HG03025 (cell line): ENCODE data around the gene IP6K3.

Experiments used
- ATAC-seq: cut with Tn5 transposase; IDR thresholded peaks from one replicate; pipeline ENCODE4 v1.9.1; 2021; ENCODE audit warnings: mild to moderate bottlenecking, moderate library complexity; ENCODE audit not compliant: unreplicated experiment, low FRiP score

IP6K3 gene

DNA sequence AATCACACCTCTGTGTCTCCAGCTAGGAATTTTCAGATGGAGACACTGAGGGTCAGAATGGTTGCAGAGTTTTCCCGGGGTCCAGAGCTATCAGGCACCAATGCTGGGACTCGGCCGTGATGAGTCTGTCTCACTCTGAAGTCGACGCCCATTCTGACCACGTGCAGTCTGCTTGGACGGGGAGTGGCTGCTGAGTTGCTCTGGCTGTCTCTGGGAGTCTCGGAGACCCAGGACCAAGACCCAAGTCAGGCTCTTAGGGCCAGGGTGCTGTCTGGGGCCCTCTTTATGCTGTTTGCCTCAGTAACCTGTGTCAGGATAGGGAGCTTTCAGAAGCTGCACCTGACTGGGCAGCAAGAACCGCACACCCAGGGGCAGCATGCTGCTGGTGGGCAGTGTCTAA lies 4.6 kb downstream of the IP6K3 start:
- ATAC-seq, result no peak

DNA sequence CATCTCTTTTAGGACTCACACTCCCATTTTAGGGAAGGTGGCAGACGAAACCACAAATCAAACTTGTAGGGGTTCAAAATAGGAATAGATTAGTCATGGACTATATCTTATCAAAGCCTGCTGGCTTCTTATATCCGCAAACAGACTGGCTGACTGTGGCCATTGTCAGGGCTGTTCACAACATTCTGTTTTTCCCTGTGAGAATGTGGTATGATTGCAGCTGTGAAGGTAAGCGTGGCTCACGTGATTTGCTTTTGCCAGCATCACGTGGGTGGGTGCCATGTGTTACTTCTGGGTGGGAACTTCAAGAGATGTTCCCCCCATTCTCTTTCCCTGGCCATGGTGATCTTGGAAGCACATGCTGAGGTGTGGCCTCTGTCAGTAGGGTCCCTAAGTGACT lies 5.9 kb downstream of the IP6K3 start:
- no peak for ATAC-seq

DNA sequence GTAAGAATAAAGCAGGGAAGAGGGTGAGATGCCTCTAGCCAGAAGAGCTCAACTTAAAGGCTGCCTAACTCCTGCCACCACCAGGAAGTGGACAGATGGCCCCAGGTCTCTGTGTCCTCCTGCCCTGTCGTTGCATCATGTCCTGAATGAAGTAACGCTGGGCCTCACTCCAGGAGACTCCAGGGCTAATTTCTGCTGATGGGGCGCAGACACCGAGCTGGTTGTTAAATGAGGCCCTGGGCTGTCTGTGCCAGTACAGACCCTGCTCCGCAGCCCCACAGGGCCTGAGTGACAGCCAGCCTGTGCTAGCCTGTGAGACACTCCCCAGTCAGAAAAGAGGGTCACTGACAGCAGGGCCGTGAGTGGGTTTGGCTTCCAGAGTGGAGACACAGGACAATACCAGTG lies 6.5 kb downstream of the IP6K3 start:
- ATAC-seq, result no peak

DNA sequence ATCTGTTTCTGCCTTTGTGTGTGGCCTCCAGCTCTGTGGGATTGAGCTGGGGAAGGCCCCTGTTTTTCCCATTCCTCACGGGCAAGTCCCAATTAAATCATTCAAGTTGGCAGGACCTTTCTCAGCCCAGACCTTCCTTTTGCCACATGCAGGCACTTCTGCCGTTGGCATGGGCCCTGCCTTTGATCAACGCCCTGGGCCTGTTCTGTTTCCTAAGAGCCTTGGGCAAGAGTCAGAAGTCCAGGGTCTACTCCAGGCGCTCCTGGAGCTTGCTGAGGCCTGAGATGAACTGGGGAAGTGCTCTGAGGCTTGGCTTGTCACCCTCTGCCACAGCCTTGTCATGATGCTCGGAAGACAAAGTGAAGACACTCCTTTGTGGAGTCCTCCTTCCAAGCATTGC lies 7.1 kb downstream of the IP6K3 start:
- ATAC-seq, result no peak

DNA sequence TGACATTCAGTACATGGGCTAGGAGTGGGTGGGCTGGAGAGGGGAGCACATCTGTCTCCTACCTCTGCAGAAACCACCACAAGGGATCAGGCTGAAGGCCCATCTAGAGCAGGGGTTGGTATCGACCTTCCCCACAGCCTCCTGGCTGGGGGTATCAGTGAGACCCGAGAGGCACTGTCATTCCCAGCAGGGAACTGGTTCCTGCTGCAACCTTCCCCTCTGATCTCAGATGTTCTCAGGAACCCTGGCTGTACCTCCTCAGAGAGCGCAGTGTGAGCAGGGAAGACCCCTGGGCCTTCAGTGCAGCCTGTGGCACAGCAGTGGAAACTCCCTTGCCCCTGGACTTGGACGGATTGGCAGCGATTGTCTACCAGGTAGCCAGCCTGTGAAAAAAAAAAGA lies 7.8 kb downstream of the IP6K3 start:
- no peak for ATAC-seq

DNA sequence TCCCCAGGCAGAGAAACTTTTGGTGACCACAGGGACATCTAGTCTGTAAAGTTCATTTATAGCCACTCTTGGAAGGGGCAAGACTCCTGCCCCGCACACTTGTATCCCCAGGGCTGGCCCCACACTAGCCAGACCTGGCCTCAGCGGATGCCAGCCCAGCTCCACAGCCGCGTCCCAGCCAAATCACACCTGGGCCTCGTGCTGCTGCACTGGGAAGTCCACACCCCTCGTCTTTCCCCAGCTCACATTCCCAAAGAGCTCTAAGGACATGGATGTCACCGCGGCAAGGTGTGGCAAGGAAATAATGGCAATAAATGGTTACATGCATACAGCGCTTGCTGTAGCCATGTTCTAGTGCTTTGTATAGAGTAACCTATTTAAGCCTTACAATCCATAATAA lies 8.6 kb downstream of the IP6K3 start:
- ATAC-seq, result no peak

DNA sequence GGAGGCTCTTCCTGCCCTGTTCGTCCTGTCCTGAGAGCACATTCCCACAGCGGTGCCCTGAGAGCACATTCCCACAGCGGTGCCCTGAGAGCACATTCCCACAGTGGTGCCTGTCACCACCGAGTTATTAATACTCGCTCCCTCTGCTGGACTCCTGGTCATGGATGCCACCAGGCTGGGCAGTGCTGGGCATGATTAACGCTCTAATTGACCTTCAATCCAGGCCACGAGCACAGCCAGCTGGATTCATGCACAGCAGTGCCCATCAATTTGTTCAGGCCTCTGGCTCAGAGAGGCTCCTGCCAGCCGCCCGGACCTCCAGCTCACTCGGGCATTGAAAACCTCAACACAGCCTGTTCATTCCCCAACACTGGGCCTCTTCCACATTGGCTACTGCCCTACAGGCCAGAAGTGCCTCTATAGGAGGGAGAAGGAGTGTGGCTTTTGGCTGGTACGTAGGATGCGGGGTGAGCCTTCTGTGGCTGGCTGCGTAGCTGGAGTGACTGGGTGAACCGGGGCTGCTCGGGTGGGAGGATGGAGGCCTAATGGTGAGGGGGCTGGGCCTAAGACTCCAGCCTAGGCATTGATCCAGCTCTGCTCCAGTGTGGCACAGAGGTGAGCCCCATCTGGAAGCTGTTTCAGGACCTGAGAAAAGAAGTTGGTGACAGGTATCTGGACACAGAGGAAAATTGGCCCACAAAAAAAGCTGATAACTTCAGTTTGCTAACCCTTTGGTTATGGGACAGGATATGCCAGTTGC lies 9.3 kb downstream of the IP6K3 start:
- no peak for ATAC-seq

DNA sequence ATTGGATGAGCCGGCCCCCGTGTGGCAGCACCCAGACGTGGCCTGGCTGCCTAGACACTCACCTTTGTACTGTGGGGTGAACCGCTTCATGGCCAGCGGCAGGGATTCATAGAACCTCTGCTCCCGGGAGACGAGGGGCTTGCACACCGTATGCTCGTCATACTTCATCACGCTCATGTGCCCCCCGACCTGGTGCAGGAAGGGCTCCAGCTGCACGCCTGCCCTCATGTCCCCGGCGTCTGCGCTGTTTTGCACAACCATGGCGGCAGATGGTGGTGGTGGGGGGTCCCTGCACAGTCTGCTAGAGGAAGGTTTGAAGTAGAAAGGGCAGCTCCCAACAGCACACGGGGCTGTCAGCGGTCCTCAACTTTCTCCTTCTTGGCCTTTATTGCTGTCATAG lies 11.5 kb downstream of the IP6K3 start:
- ATAC-seq, result no peak

DNA sequence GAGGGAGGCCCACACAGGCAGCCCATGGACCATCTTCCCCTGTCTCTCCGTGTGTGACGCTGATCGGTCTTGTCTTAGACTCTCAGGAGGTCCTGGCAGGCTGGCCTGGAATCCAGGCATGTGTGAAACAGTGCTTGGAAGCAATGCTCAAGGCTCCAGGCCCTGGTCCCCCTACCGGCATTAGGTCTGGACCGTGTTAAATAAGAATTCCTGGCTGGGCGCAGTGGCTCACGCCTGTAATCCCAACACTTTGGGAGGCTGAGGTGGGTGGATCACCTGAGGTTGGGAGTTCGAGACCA lies 13.0 kb downstream of the IP6K3 start:
- no peak for ATAC-seq

DNA sequence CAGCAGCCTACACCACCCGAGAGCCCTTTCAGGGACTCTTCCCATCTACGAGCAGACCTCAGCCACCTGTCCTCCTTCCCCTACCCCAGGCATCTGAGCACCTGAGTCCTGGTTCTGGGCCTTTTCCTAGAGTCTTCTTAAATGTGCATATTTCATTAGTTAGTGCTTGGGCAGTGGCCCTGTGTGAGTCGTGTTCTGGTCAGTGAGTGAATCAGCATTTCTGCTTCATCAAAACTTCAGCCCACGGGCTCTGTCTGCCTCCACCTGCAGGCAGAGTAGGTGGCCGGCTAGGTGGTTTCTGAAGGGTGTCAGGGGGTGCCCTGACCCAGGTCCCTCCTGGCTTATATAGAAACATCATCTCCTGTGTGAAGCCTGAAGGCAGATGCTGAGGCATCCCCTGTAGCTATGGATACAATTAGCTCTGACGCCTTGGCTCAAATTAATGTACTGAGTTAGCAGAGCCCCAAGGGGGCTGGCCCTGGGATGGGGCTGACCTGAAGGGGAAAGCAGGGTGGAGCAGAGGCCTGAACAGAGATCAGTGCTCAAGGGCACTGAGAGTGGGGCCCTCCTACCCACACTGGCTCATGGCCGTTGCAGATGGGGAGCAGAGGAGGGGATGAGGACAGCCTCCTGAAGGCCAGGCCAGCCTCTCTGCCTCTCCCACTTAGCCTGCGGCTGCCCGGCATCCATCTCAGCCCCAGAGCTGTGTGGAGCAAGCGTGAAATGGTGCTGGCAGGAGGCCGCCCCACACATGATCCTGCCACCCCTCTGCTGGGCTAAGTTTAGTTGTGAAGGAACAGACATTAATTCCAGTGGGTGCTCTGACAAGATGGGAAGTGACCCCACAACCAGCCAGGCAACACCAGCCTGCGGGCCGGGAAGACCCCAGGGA lies 13.6 kb downstream of the IP6K3 start:
- ATAC-seq, result no peak

DNA sequence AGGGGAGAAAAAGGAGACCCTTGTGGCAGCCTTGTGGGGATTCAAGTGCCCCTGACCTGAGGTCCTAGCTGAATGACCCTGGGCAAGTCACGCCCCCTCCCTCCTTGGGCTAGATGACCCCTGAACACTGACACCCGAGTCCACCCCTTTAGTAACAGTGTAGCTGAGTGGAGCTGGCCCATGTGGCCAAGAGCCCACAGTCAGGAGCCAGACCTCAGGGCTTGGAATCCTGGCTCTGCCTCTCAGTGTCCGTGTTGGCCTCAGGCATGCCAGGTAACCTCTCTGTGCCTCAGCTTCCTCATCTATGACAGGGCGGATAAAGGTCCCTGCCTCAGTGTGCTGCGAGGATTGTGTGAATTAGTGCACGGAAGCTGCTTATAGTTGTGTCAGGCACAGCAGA lies 14.3 kb downstream of the IP6K3 start:
- ATAC-seq, result no peak

DNA sequence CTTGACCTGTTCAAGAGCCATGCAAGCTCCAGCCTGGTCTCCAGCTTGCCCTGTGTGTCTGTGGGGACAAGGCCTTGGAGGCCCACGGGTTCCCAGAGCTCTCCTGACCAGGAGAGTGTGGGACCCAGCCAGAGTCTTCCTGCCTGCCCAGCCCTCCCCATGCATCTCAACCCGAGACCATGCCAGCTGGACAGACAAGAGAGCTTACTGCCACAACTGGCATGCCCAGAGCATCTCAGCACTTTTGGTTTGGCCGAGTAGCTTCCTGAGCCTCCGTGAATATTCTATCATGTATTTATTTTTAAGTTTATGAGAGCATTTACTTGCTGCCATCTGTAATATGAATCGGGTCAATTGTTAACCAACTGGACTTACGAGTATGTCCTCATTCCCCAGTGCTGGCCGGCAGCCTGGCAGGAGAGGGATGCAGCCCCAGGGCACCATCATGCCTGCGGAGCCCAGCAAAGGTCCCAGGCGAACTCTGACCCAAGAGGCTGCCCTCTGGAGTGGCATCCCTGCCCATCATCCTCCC lies 14.9 kb downstream of the IP6K3 start:
- no peak for ATAC-seq

DNA sequence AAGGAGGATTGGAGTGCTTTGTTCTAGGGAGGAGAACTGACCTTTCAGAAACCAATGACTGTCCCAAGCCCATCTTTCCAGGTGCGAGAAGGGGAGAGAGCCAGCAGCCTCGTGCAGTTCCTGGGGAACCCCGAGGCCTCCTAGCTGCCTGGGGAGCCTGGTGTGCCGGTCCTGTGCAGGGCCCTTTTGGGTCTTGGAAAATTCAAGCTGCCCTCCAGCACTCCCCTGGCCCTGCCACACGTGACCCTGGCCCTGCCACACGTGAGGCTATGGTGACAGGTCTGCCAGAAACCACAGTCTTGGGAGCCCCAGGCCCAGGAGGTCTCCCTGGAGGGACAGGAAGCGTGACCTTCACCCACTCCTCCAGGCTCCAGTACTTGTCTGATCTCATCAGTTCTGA lies 15.7 kb downstream of the IP6K3 start:
- no peak for ATAC-seq

DNA sequence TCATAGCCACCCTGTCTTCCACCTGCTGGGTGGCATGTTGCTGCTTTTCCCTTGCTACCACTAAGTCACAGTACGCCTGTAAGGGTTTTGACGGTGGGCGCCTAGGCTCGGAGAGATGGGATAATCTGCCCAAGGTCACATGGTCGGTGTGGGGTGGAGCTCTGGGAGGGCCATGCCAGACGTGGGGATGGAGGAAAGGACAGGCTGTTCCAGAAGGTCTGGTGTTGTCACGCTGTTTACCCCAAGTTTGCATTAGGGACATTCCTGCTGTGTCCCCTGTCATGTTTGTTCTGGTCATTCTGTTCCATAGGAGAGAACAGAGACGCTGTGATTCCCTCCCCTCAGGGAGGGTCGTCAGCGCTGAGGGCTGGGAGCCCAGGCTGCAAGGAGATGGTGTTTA lies 16.1 kb downstream of the IP6K3 start:
- ATAC-seq, result no peak

DNA sequence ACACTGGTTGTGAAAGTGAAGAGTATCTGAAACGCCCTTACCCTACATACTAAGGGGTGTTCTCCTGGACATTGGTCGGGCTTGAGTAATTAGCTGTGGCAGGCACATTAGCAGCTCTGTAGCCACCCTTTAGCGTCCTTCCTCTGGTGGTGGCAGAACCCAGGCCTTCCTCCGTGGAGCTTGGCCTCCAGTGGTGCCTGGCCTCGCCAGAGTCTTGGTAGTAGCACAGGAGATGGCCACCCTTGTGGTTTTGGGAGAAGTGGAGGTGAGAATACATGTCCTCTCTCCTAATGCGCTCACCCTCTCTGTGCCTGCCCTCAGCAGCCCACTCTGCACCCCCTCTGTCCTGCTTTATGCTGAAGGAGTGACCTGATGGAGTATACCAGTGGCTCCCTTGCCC lies 17.6 kb downstream of the IP6K3 start:
- no peak for ATAC-seq

DNA sequence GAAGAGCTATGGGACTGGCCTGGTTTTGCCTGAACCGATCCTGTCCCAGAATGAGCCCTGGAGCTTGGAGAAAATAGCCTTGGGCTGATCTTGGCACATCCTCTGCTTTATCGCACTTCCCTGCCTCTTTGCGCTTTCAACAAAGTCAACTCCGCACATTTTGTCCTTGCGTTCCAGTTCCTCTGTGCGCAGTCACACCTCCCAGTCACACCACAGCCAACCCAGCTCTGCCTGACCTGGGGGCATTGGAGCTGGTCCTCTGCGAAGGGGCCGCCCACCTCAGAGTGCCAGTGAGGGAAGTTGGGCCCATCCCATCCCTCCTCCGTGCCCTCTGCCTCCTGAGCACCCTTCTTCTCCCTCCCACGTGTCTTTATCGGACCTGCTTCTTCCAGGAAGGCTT lies 18.3 kb downstream of the IP6K3 start:
- no peak for ATAC-seq

DNA sequence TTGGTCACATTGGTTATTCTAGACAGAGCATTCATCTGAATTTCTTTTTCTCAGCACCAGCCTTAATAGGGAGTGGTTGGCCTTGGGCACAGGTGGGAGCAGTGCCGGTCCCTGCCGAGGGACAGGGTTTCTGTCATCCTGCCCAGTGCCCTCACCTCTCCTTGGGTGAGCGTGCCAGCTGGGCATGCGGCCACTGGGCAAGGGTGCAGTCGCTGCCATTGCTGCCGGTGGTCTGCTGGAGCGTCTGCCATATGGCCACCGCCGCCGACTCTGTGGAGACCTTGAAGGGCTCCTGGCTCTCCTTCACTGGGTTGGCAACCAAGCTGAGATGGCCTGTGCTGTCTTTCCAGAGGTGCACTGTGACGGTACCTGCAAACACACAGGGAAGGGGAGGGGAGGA lies 18.8 kb downstream of the IP6K3 start:
- ATAC-seq, result no peak

DNA sequence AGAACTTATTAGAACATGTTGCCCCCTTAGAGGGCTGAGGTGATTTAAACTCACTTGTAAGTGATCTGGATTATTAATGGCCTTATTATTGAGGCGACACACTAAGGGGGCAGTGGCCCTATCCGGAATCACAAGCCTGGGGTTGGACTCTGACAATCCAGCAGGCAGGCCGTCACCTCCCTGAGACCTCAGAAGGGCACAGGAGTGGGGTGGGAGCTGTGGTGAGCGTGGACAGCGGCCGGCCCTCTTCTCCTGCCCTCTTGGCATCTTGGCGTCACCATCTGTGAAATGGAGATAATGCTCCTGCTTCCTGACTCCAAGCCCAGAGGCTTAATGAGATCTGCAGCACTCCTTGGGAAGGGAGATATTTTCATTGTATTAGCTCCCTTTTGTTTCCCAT lies 19.6 kb downstream of the IP6K3 start:
- ATAC-seq, result no peak

DNA sequence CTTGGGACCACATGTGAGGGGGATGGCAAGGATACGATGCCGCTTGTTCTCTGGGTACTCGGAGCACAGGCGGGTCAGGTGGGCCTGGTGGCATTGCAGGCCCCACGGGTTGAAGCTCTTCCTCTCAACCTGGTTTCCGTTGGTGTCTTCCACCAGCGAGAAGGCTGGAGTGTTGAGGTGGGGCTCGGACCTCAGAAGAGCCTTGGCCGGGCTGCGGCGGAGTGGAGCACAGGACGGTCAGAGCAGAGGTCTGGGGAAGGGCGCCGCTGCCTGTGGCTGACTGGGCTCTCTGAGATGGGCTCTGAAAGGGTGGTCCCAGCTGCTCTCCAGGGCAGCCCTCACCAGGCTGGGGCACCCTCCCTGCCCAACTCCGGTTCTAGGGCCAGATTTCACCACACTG lies 20.0 kb downstream of the IP6K3 start:
- ATAC-seq, result no peak

DNA sequence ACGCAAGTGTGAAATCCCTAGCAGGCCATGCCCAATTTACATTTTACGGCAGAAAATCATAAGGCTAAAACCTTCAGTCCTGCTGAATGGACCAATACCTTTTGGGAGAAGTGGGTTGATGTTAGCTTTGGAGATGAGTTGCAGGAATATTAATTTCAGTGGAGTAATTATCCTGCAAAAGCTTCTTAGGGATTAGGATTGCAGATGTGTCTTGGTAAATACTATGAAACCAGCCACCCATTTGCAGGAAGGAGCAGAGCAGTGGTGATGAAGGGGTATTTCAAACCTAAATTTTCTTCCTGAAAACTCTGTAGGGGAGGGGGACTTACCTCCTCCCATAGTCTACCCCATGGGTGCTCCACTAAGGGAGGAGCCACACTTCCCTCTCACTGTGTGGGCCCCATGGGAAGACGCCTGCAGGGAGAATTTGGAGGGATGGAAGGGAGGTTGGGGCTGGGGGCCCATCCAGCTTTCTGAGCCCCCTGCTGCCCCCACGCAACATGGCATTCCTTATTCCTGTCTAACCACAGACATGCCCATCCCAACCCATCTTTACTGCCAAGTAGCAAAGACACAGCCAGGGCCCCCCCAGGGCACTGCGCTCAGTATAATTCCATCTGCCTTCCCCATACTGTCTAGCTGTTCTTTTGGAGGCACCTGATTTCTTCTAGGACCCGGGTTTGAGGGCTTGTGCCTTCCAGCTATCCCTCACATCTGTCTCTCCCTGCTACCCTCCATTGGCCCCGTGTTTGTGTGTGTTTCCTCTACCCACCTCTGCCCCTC lies 20.6 kb downstream of the IP6K3 start:
- ATAC-seq, result no peak

DNA sequence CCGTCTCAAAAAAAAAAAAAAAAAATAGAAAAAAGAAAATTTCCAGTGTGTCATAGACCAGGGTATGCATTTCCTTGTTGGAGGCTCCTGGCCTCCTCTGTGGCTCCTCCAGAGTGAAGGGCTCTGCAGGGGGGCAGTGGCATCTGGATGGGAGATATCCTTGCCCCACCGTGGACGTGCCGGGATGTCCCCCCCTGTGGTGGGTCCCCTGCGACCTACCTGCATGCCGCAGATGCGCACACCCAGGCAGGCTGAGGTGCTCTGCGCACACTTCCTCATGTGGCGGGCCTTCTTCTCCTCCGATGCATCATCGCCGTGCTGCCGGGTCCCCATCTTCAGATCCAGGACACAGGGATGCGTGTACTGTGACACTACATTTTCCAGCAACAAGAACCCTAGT lies 21.5 kb downstream of the IP6K3 start:
- no peak for ATAC-seq
